ENCODE results near the gene IFT81.

IFT81 gene

DNA sequence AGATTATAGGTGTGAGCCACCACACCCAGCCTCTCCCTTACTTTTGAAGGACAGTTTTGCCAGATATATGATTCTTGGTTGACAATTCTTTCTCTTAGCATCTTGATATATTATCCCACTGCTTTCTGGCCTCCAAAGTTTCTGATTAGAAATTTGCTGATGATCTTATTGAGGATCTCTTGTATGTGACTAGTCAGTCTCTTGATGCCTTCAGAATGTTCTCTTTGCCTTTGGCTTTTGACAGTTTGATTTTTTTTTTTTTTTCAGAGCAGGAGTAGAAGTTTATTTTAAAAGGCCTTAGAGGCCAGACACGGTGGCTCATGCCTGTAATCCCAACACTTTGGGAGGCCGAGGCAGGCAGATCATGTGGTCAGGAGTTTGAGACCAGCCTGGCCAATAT lies 32.6 kb downstream of the IFT81 start:
- H3K4me1 Mint-ChIP-seq = peaks cover 11% of the 10 kb centered on the region
- H3K27me3 Mint-ChIP-seq = no peaks in the 10 kb centered on the region
- H3K36me3 Mint-ChIP-seq = peaks cover 15% of the 10 kb centered on the region
- no peak overlapping the region for H3K4me3 Mint-ChIP-seq
- DNase-seq = no peak
- no peak overlapping the region for H3K27ac Mint-ChIP-seq
- CTCF ChIA-PET = no interaction called here
- H3K9me3 Mint-ChIP-seq = peaks cover 13% of the 10 kb centered on the region

DNA sequence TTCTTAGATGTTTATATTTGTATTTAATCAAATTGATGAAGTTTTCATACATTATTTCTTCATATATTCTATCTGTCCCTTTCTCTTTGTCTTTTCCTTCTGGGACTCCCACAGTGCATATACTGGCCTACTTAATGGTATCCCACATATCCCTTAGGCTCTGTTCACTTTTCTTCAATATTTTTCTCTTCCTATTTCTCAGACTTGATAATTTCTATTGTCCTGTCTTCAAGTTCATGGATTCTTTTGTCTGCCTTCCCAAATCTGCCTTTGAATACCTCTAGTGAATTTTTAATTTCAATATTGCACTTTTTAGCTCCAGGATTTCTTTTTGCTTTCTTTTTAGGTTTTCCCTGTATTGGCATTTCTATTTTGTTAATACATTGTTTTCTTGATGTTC lies 33.4 kb downstream of the IFT81 start:
- Mint-ChIP-seq H3K27ac (no peak overlapping the region), H3K4me1 (peaks cover 11% of the 10 kb centered on the region), H3K36me3 (peaks cover 15% of the 10 kb centered on the region), H3K9me3 (peaks cover 13% of the 10 kb centered on the region), H3K4me3 (no peak overlapping the region), H3K27me3 (no peaks in the 10 kb centered on the region)
- DNase-seq = no peak
- CTCF ChIA-PET = no interaction called here

- no peak for DNase-seq
- H3K27ac Mint-ChIP-seq = no peak overlapping the region
- H3K27me3 Mint-ChIP-seq = no peaks in the 10 kb centered on the region
- H3K9me3 Mint-ChIP-seq = peaks cover 13% of the 10 kb centered on the region
- peaks cover 10% of the 10 kb centered on the region for H3K4me1 Mint-ChIP-seq
- no peak overlapping the region for H3K4me3 Mint-ChIP-seq
- CTCF ChIA-PET = no interaction called here
- H3K36me3 Mint-ChIP-seq = peaks cover 13% of the 10 kb centered on the region
These were observed 35.6 kb downstream of the IFT81 start for GRCh38 chr12:110159671-110160245.

DNA sequence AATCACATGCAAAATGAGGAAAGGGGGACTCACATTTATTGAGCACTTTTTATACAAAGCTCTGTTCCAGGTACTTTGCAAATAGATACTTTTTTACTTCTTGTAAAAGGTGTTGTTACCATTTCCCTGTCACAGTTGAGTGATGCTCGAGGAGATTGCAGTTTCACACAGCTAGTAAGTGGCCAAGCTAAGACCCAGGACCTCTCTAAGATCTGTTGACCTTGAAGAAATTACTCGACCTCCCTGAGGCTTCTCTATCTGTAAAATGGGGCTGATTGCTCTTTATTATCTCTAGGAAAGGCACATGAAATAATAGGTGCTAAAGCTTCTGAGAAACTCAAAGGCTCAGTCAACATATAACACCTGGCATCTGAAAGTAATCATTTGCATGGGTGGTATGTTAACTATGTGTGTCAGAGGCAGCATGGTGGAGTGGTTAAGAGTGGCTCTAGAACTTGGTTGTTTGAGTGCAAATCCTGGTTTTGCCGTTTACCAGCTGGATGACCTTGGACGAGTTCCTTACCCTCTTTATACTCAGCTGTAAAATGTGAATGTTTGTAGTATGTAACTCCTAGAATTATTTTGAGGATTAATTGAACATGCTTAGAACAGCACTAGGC lies 41.5 kb downstream of the IFT81 start:
- no peak for DNase-seq
- Mint-ChIP-seq H3K4me3 (no peak overlapping the region), H3K36me3 (no peaks in the 10 kb centered on the region), H3K4me1 (no peaks in the 10 kb centered on the region), H3K9me3 (no peaks in the 10 kb centered on the region), H3K27me3 (no peaks in the 10 kb centered on the region), H3K27ac (no peak overlapping the region)
- CTCF ChIA-PET = no interaction called here

GRCh38 chr12:110168732-110169455 lies 44.7 kb downstream of the IFT81 start:
- DNase-seq = no peak
- H3K4me1 Mint-ChIP-seq = no peaks in the 10 kb centered on the region

DNA sequence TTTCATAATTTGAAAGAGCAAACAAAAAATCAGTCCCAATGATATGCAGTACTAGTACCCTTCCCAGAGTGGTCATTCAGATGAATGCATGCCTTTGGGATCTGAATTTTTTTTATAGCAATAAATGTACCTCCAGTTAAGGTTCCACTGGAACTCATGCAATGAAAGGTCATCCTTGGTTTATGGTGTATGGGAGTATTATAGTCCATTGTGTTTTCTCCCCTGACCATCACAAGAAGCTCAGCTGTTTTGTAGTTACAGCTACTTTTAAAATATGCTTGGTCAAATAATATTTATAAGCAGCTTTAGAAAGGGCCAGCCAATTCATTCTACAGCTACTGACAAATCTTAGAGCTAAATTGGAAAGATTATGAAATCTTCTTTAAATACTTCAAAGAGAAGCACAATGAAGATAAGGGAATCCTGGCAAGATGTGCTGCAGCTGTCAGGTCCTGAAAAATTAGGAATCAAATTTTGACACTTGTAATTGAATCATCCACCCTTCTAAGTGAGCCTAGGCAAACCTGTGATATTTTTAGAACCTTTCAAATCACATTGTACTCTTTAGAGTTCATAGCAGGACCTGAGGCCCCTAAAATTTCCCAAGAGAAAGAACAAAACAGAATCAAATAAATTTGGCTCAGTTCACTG lies 46.5 kb downstream of the IFT81 start:
- CTCF ChIA-PET = no interaction called here
- Mint-ChIP-seq H3K4me3 (no peak overlapping the region), H3K27ac (no peak overlapping the region), H3K9me3 (no peaks in the 10 kb centered on the region), H3K4me1 (no peaks in the 10 kb centered on the region), H3K36me3 (no peaks in the 10 kb centered on the region), H3K27me3 (no peaks in the 10 kb centered on the region)
- no peak for DNase-seq

More at GRCh38 chr12:110168732-110169455, 44.7 kb downstream of the IFT81 start:
- no peaks in the 10 kb centered on the region for H3K36me3 Mint-ChIP-seq
- H3K27ac Mint-ChIP-seq = no peak overlapping the region
- H3K27me3 Mint-ChIP-seq = no peaks in the 10 kb centered on the region
- H3K9me3 Mint-ChIP-seq = no peaks in the 10 kb centered on the region
- CTCF ChIA-PET = no interaction called here
- H3K4me3 Mint-ChIP-seq = no peak overlapping the region

GRCh38 chr12:110171186-110171538 lies 47.0 kb downstream of the IFT81 start:
- no peak for DNase-seq
- Mint-ChIP-seq H3K4me1 (no peaks in the 10 kb centered on the region), H3K4me3 (no peak overlapping the region), H3K27me3 (peaks cover 4% of the 10 kb centered on the region), H3K27ac (no peak overlapping the region), H3K36me3 (no peaks in the 10 kb centered on the region), H3K9me3 (no peaks in the 10 kb centered on the region)
- CTCF ChIA-PET = no interaction called here

- no peak for DNase-seq
- Mint-ChIP-seq H3K4me3 (no peak overlapping the region), H3K27me3 (peaks cover 5% of the 10 kb centered on the region), H3K27ac (no peak overlapping the region), H3K9me3 (no peaks in the 10 kb centered on the region), H3K36me3 (no peaks in the 10 kb centered on the region), H3K4me1 (no peaks in the 10 kb centered on the region)
- CTCF ChIA-PET = no interaction called here
These were observed 47.5 kb downstream of the IFT81 start for GRCh38 chr12:110171636-110172035.

- H3K36me3 Mint-ChIP-seq = no peaks in the 10 kb centered on the region
- DNase-seq = no peak
- H3K9me3 Mint-ChIP-seq = no peaks in the 10 kb centered on the region
- no peak overlapping the region for H3K4me3 Mint-ChIP-seq
- peaks cover 5% of the 10 kb centered on the region for H3K27me3 Mint-ChIP-seq
- CTCF ChIA-PET = interaction anchor here (0.6 kb wide), 1 partner anchor 432 kb away, joined by 3 read pairs; no protein-coding TSS in a partner anchor
- no peaks in the 10 kb centered on the region for H3K4me1 Mint-ChIP-seq
- H3K27ac Mint-ChIP-seq = no peak overlapping the region
These were observed 50.3 kb downstream of the IFT81 start for GRCh38 chr12:110174373-110174996.

DNA sequence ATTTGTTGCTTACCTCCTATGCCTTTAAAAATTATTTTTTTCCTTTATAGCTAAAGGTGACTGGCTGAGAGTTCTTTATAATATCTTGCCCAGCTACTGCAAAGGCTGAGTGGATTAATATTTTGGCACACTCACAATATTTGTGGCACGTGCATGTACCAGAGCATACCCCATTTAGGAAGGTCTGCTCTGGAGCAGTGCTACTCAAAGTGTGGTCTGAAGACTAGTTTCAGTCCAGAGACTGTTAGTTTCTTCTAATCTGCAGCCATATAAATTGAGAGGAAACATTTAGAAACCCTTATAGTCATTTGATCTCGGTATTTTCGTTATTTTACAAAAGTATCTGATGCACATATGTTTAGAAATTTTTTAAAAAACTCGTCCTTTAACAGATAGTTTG lies 51.0 kb downstream of the IFT81 start:
- no peak for DNase-seq
- Mint-ChIP-seq H3K4me1 (no peaks in the 10 kb centered on the region), H3K36me3 (no peaks in the 10 kb centered on the region), H3K27ac (no peak overlapping the region), H3K27me3 (peaks cover 5% of the 10 kb centered on the region), H3K9me3 (no peaks in the 10 kb centered on the region), H3K4me3 (no peak overlapping the region)
- CTCF ChIA-PET = interaction anchor here (0.6 kb wide), 1 partner anchor 431 kb away, joined by 3 read pairs; no protein-coding TSS in a partner anchor

GRCh38 chr12:110176745-110177144 lies 52.6 kb downstream of the IFT81 start:
- H3K36me3 Mint-ChIP-seq = no peaks in the 10 kb centered on the region
- CTCF ChIA-PET = interaction anchor here (0.6 kb wide), 1 partner anchor 21 kb away, joined by 4 read pairs; no protein-coding TSS in a partner anchor
- H3K4me1 Mint-ChIP-seq = no peaks in the 10 kb centered on the region
- no peak overlapping the region for H3K4me3 Mint-ChIP-seq
- H3K27me3 Mint-ChIP-seq = peaks cover 5% of the 10 kb centered on the region
- no peak overlapping the region for H3K27ac Mint-ChIP-seq
- no peaks in the 10 kb centered on the region for H3K9me3 Mint-ChIP-seq
- DNase-seq = no peak

DNA sequence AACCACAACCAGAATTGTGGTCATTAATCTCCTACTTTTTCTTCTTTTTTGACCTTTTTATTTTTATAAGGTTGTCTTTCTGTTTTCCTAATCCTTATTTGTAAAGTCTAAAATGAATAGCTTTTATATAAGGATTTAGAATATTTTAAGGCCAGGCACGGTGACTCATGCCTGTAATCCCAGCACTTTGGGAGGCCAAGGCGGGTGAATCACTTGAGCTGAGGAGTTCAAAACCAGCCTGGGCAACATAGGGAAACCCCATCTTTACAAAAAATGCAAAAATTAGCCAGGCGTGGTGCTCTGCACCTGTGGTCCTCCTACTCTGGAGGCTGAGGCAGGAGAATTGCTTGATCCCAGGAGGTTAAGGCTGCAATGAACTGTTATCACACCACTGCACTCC lies 55.1 kb downstream of the IFT81 start:
- H3K27ac Mint-ChIP-seq = no peak overlapping the region
- no peaks in the 10 kb centered on the region for H3K4me1 Mint-ChIP-seq
- CTCF ChIA-PET = interaction anchor here (0.6 kb wide), 1 partner anchor 17 kb away, joined by 3 read pairs; no protein-coding TSS in a partner anchor
- H3K4me3 Mint-ChIP-seq = no peak overlapping the region
- no peaks in the 10 kb centered on the region for H3K36me3 Mint-ChIP-seq
- H3K27me3 Mint-ChIP-seq = peaks cover 5% of the 10 kb centered on the region
- H3K9me3 Mint-ChIP-seq = no peaks in the 10 kb centered on the region
- no peak for DNase-seq

- H3K27ac Mint-ChIP-seq = no peak overlapping the region
- H3K9me3 Mint-ChIP-seq = no peaks in the 10 kb centered on the region
- no peaks in the 10 kb centered on the region for H3K36me3 Mint-ChIP-seq
- H3K4me3 Mint-ChIP-seq = no peak overlapping the region
- no peaks in the 10 kb centered on the region for H3K4me1 Mint-ChIP-seq
- H3K27me3 Mint-ChIP-seq = peaks cover 5% of the 10 kb centered on the region
- DNase-seq = no peak
- CTCF ChIA-PET = no interaction called here
These were observed 56.4 kb downstream of the IFT81 start for GRCh38 chr12:110180591-110181005.

DNA sequence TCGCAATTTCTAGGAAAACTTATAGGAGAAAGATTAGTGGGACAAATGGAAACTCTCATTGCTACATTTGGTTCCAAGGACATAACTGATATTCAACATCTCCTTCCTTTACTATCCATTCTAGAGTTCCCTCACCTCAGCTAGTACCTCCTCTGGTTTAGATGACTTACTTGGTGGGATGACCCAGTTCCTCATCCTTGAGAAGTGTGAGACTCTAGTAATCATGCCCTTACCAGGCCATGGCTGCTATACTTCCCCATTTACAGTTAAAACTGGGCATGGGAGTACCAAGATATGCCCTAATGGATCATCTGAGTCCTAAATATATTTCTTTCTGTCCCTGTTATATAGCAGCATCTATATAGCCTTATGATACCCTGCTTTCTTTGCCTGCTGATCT lies 58.1 kb downstream of the IFT81 start:
- H3K27me3 Mint-ChIP-seq = no peaks in the 10 kb centered on the region
- CTCF ChIA-PET = no interaction called here

More for the DNA sequence above, 58.1 kb downstream of the IFT81 start:
- H3K4me3 Mint-ChIP-seq = no peak overlapping the region
- H3K36me3 Mint-ChIP-seq = peaks cover 3% of the 10 kb centered on the region
- H3K4me1 Mint-ChIP-seq = no peaks in the 10 kb centered on the region
- H3K9me3 Mint-ChIP-seq = peaks cover 8% of the 10 kb centered on the region
- H3K27ac Mint-ChIP-seq = no peak overlapping the region
- DNase-seq = no peak

All from activated naive CD4-positive, alpha-beta T cell treated with anti-CD3 and anti-CD28 coated beads, Interleukin-2, amount 10 ng/mL, durations not matched to agents 7 days and 5 days (primary cell).